Measurements from ENCODE around the gene GIPC3. TPM values are rescaled to one million over a fixed set of nuclear protein-coding genes. Genes with fewer than 3 reads are reported as not detected.

Gene GIPC3
- total RNA-seq, 2 experiments from 2014 or later, result 0.15 to 0.23 TPM

DNA sequence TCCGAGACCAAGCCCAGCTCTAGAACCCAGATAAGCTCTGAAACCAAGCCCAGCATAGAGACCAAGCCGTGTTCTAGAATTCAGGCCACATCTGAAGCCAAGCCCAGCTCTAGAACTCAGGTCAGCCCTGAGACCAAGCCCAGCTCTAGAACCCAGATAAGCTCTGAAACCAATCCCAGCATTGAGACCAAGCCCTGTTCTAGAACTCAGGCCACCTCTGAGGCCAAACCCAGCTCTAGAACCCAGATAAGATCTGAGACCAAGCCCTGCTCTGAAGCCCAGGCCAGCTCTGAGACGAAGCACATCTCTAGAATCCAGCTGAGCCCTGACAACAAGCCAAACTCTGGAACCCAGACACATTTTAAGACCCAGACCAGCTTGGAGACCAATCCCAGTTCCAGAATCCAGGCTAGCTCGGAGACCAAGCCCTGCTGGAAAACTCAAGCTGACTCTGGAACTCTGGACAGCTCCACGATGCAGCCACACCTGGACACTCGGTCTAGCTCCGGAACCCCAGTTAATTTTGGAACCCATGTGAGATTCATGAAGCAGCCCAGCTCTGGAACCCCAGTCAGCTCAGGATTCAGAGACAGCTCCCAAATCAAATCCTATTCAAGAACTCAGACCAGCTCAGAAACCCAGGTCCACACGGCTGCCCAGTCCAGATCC is 5.8 kb downstream of the GIPC3 start:
- no peak for ATAC-seq
- H3K36me3 Mint-ChIP-seq, result no peaks in the 10 kb centered on the region
- no peaks in the 10 kb centered on the region for H3K4me1 Mint-ChIP-seq
- H3K9me3 Mint-ChIP-seq (ENCODE audit: low read depth), result no peaks in the 10 kb centered on the region
- CTCF ChIA-PET, result interaction anchor here (0.6 to 2.4 kb wide), 5 partner anchors 37 to 268 kb away, joined by 3 to 6 read pairs (median 3); partner anchors contain the start of gene TJP3
- no peak overlapping the region for H3K4me3 Mint-ChIP-seq
- H3K27ac Mint-ChIP-seq, result no peak overlapping the region
- DNase-seq, result no peak
- no peaks in the 10 kb centered on the region for H3K27me3 Mint-ChIP-seq

GRCh38 chr19:3591876-3592613 is 6.8 kb downstream of the GIPC3 start:
- Mint-ChIP-seq H3K4me1 (no peaks in the 10 kb centered on the region), H3K27me3 (no peaks in the 10 kb centered on the region), H3K27ac (no peak overlapping the region), H3K4me3 (no peak overlapping the region), H3K9me3 (ENCODE audit: low read depth) (no peaks in the 10 kb centered on the region), H3K36me3 (no peaks in the 10 kb centered on the region)
- CTCF ChIA-PET, result interaction anchor here (1.1 to 2.4 kb wide), 5 partner anchors 24 to 269 kb away, joined by 3 to 6 read pairs (median 3); partner anchors contain the start of gene TJP3
- ATAC-seq (no peak), DNase-seq (no peak)

GRCh38 chr19:3593156-3593555 is 7.9 kb downstream of the GIPC3 start:
- H3K27ac Mint-ChIP-seq, result no peak overlapping the region
- H3K4me1 Mint-ChIP-seq, result no peaks in the 10 kb centered on the region
- H3K36me3 Mint-ChIP-seq, result no peaks in the 10 kb centered on the region
- CTCF ChIA-PET, result interaction anchor here (1.2 kb wide), 1 partner anchor 23 kb away, joined by 3 read pairs; no protein-coding TSS in a partner anchor
- H3K4me3 Mint-ChIP-seq, result no peak overlapping the region
- no peak for DNase-seq
- H3K9me3 Mint-ChIP-seq (ENCODE audit: low read depth), result no peaks in the 10 kb centered on the region
- H3K27me3 Mint-ChIP-seq, result no peaks in the 10 kb centered on the region
- no peak for ATAC-seq

- CTCF ChIA-PET, result no interaction called here
- Mint-ChIP-seq H3K27me3 (no peaks in the 10 kb centered on the region), H3K4me3 (no peak overlapping the region), H3K27ac (no peak overlapping the region), H3K4me1 (no peaks in the 10 kb centered on the region), H3K9me3 (ENCODE audit: low read depth) (no peaks in the 10 kb centered on the region), H3K36me3 (no peaks in the 10 kb centered on the region)
- no peak for ATAC-seq
- DNase-seq, result no peak
Measured at GRCh38 chr19:3595521-3596061, 10.3 kb downstream of the GIPC3 start.

DNA sequence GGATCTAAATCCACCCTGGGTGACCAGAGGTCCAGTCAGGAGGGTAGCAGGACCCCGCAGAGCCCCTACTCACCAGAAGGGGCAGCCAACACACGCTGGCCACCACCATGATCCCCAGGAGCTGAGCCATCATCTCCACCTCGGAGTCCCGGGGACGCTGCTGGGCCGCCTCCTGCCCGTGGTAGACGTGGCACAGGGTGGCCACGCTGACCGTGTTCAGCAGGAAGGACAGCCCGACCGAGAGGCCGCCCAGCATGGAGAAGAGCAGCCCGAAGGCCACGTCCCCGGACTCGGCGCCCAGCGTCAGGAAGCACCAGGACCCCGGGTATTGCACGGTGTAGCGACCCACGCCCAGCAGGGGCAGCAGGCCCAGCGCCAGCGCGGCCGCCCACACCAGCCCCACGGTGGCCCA is 14.5 kb downstream of the GIPC3 start:
- Mint-ChIP-seq H3K27ac (no peak overlapping the region), H3K4me3 (no peak overlapping the region), H3K4me1 (no peaks in the 10 kb centered on the region), H3K9me3 (ENCODE audit: low read depth) (no peaks in the 10 kb centered on the region), H3K36me3 (no peaks in the 10 kb centered on the region), H3K27me3 (no peaks in the 10 kb centered on the region)
- CTCF ChIA-PET, result no interaction called here
- no peak for DNase-seq
- ATAC-seq, result no peak

GRCh38 chr19:3601021-3601420 is 15.7 kb downstream of the GIPC3 start:
- CTCF ChIA-PET, result no interaction called here

GRCh38 chr19:3603121-3603811 is 18.0 kb downstream of the GIPC3 start:
- H3K9me3 Mint-ChIP-seq (ENCODE audit: low read depth), result no peaks in the 10 kb centered on the region
- DNase-seq (no peak), ATAC-seq (no peak)
- no peak overlapping the region for H3K4me3 Mint-ChIP-seq
- H3K27me3 Mint-ChIP-seq, result no peaks in the 10 kb centered on the region
- no peak overlapping the region for H3K27ac Mint-ChIP-seq
- no peaks in the 10 kb centered on the region for H3K36me3 Mint-ChIP-seq
- H3K4me1 Mint-ChIP-seq, result peaks cover 6% of the 10 kb centered on the region
- CTCF ChIA-PET, result no interaction called here

More at GRCh38 chr19:3601021-3601420, 15.7 kb downstream of the GIPC3 start:
- Mint-ChIP-seq H3K27me3 (no peaks in the 10 kb centered on the region), H3K9me3 (ENCODE audit: low read depth) (no peaks in the 10 kb centered on the region), H3K27ac (no peak overlapping the region), H3K4me1 (no peaks in the 10 kb centered on the region), H3K4me3 (no peak overlapping the region), H3K36me3 (no peaks in the 10 kb centered on the region)
- ATAC-seq (no peak), DNase-seq (no peak)

DNA sequence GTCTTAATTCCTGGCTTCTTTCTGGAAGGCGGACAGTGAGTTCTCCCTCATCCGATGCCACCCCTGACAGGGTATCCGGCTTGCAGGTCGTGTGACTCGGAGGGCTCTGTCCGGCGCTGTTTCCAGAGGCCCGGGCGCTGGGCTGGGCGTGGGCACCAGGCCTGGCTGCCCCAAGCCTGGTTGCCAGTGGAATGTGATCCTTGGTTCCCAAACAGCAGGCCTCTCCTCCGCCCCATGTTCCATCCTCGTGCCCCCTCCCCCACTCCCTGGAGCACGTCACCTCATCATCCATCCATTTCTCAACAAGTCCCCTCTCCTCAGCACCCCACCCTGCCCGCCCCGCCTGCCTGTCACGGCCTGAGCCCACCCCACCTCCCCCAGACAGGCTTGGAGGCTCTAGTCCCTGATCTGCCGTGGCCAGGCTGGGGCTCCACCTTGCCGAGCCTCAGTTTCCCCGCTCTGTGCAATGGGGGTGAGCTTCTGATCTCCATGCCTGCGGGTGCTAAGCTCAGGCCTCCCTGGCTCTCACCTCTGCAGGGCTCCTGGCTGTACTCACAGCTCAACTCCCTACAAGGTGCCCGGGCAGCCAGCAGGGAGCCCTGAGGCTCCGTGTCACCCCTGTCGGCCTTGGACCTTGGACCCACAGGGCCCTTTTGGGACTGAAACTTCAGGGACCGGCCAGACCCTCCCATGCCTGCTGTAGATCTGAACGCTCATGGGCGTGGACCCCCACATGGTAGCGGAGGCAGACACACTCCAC is 19.1 kb downstream of the GIPC3 start:
- Mint-ChIP-seq H3K27ac (no peak overlapping the region), H3K4me1 (peaks cover 8% of the 10 kb centered on the region), H3K9me3 (ENCODE audit: low read depth) (no peaks in the 10 kb centered on the region), H3K36me3 (no peaks in the 10 kb centered on the region), H3K4me3 (no peak overlapping the region), H3K27me3 (no peaks in the 10 kb centered on the region)
- no peak for ATAC-seq
- CTCF ChIA-PET, result interaction anchor here (0.6 to 1.1 kb wide), 4 partner anchors 15 to 587 kb away, joined by 3 to 4 read pairs (median 3); partner anchors contain the start of gene GIPC3
- DNase-seq, result no peak

- peak; percentile 61 for DNase-seq
- H3K27ac Mint-ChIP-seq, result no peak overlapping the region
- peak; percentile 56 for ATAC-seq
- CTCF ChIA-PET, result interaction anchor here (0.6 to 1.1 kb wide), 4 partner anchors 15 to 587 kb away, joined by 3 to 4 read pairs (median 3); partner anchors contain the start of gene GIPC3
- H3K9me3 Mint-ChIP-seq (ENCODE audit: low read depth), result no peaks in the 10 kb centered on the region
- peaks cover 2% of the 10 kb centered on the region for H3K36me3 Mint-ChIP-seq
- no peak overlapping the region for H3K4me3 Mint-ChIP-seq
- peaks cover 8% of the 10 kb centered on the region for H3K4me1 Mint-ChIP-seq
- no peaks in the 10 kb centered on the region for H3K27me3 Mint-ChIP-seq
Measured at GRCh38 chr19:3604987-3605343, 19.7 kb downstream of the GIPC3 start.

GRCh38 chr19:3605361-3605760 is 20.1 kb downstream of the GIPC3 start:
- H3K36me3 Mint-ChIP-seq, result peaks cover 2% of the 10 kb centered on the region
- DNase-seq, result no peak
- no peak overlapping the region for H3K4me3 Mint-ChIP-seq
- no peaks in the 10 kb centered on the region for H3K27me3 Mint-ChIP-seq
- H3K27ac Mint-ChIP-seq, result no peak overlapping the region
- peaks cover 8% of the 10 kb centered on the region for H3K4me1 Mint-ChIP-seq
- CTCF ChIA-PET, result interaction anchor here (0.9 to 1.1 kb wide), 3 partner anchors 14 to 22 kb away, joined by 3 to 4 read pairs (median 3); partner anchors contain the start of gene GIPC3
- no peak for ATAC-seq
- no peaks in the 10 kb centered on the region for H3K9me3 Mint-ChIP-seq (ENCODE audit: low read depth)

DNA sequence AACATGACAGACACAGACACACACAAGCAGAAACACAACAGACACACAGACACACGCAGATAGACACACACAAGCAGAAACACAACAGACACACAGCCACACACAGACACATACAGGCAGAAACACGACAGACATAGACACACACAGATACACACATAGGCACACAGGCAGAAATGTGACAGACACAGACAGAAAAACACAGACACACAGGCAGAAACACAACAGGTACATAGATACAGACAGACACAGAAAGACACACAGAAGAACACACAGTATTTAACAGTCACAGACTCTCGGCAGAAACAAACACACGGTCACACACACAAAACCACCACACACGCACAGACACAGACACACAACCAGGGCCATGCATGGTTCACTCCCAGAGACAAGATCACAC is 20.5 kb downstream of the GIPC3 start:
- CTCF ChIA-PET, result no interaction called here
- no peak for ATAC-seq

DNA sequence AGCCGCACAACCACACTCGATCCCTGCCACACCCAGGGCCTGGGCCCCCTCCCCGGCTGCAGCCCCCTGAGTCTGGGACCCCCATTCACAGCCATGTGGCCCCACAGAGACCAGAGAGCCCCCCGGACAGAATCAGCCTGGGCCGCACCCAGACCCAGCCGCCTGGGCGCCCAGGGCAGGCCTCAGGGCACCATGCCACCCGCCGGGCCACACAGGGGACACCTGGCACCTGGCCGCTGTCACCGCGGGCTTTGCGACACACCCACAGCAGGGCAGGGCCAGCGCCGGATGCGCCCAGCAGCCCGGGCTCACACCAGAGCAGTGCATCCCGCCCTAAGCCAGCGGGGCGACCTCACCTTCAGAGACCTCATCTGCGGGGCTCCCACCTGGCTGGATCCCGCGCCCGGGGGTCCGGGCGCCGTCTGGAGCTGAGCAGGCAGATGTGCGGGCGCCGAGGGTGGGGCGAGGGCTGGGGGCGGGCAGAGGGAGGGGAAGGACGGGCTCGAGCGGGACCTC is 21.0 kb downstream of the GIPC3 start:
- peak; percentile 57 for ATAC-seq
- H3K4me3 Mint-ChIP-seq, result no peak overlapping the region
- H3K4me1 Mint-ChIP-seq, result peaks cover 8% of the 10 kb centered on the region
- CTCF ChIA-PET, result no interaction called here
- no peaks in the 10 kb centered on the region for H3K9me3 Mint-ChIP-seq (ENCODE audit: low read depth)
- DNase-seq, result no peak
- H3K27me3 Mint-ChIP-seq, result no peaks in the 10 kb centered on the region
- no peak overlapping the region for H3K27ac Mint-ChIP-seq
- H3K36me3 Mint-ChIP-seq, result peaks cover 2% of the 10 kb centered on the region

More for the DNA sequence above, 20.5 kb downstream of the GIPC3 start:
- Mint-ChIP-seq H3K9me3 (ENCODE audit: low read depth) (no peaks in the 10 kb centered on the region), H3K36me3 (peaks cover 2% of the 10 kb centered on the region), H3K27me3 (no peaks in the 10 kb centered on the region), H3K4me3 (no peak overlapping the region), H3K27ac (no peak overlapping the region), H3K4me1 (peaks cover 8% of the 10 kb centered on the region)
- no peak for DNase-seq

All from activated CD8-positive, alpha-beta memory T cell treated with anti-CD3 and anti-CD28 coated beads, Interleukin-2, amount 10 ng/mL, durations not matched to agents 7 days and 5 days (primary cell).